Stimulated activated CD8-positive, alpha-beta memory T cell treated with anti-CD3 and anti-CD28 coated beads, Interleukin-4, amount 100 ng/mL, for 1 hour (primary cell): ENCODE data around the gene RABEP1.

Experiments used
- DNase-seq, 2 donors: peaks; one replicate each; pipeline ENCODE4 v3.0.0-alpha.2; 2020; ENCODE audit warnings: low read depth in 2 of 2, low spot score in 1 of 2

RABEP1 gene

GRCh38 chr17:5361426-5361825, 79.3 kb downstream of the RABEP1 start:
- DNase-seq = no peak

GRCh38 chr17:5362162-5362811, 80.2 kb downstream of the RABEP1 start:
- DNase-seq = no peak

GRCh38 chr17:5364156-5364555, 82.1 kb downstream of the RABEP1 start:
- DNase-seq = no peak

DNA sequence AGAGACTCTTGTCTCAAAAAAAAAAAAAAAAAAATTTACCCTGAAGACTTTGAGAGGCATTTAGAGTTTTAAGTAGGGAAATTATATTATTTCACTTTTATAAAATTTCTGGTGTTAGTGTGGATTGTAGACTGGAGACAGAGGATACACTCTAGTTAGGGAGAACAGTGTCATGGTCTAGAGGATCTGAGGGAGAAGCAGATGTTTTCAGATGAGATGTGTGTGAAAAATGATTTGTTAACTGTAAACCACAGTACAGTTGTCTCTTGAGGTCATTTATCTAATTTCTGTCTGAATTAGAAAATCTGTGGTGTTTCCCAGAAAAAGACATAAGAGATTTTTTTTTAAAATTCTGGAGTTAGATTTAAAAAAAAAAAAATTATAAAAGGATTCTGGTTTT, 82.6 kb downstream of the RABEP1 start:
- no peak for DNase-seq

DNA sequence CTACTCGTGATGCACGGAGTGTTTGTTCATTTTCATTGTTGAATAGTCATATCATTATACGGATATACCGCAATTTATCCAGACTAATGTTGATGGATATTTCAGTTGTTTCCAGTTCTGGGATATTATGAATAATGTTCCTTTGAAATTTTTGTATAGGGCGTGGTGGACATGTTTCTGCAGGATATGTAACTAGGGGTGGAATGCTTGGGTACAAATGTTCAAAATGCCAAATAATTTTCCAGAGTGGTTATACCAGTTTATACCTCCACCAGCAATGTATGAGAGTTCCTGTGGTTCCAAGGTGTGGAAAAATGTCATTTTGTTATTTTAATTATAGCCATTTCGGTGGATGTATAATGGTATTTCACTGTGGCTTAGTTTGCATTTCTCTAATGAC, 83.7 kb downstream of the RABEP1 start:
- no peak for DNase-seq

DNA sequence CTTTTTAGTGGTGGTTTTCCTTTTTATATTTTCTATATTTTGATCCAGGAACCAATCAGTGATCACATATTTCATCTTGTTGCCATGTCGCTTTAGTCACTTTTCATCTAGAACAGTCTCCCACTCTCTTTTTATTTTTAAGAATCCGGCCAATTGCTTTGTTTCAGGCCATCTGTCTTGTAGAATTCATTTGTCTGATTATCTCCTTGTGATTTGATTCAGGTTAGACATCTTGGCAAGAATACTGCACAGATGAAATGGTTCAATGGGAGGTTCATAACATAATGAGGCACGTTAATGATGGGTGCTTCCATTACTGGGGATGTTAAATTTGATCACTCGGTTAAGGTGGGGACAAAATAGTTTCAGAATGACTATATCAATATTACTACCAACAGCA, 88.3 kb downstream of the RABEP1 start:
- DNase-seq = no peak

GRCh38 chr17:5373112-5373511, 91.0 kb downstream of the RABEP1 start:
- no peak for DNase-seq

DNA sequence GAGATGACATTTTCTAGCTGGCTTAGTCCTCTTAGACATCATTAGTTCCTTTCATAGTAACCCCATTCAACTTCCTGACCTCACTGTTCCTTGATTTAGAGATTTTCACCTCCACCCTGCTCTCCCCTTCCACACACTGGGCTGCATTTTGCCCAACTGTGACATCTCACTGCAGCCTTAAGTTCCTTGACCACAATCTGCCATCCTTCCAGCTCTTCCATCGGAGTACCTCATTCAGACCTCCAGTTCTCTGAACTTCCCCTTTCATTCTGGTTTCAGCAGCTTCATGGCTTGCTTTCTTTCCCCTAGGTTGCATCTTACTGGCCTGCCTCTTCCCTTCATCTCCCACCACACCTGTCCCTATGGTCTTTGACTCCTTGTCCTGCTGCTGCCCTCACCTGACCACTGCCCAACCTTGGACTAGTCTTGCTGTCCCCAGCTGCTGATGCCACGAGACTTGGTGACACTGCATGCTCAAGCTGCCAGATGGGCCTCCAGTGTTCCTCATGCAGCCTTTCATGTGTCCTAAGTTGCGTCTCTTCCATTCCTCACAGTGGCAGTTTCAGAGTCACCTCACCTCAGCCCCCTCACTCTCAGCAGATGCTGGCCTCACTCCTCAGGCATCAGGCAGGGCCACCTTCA, 96.6 kb downstream of the RABEP1 start:
- DNase-seq = no peak

- no peak for DNase-seq
These were observed 97.4 kb downstream of the RABEP1 start for GRCh38 chr17:5379351-5380107.

DNA sequence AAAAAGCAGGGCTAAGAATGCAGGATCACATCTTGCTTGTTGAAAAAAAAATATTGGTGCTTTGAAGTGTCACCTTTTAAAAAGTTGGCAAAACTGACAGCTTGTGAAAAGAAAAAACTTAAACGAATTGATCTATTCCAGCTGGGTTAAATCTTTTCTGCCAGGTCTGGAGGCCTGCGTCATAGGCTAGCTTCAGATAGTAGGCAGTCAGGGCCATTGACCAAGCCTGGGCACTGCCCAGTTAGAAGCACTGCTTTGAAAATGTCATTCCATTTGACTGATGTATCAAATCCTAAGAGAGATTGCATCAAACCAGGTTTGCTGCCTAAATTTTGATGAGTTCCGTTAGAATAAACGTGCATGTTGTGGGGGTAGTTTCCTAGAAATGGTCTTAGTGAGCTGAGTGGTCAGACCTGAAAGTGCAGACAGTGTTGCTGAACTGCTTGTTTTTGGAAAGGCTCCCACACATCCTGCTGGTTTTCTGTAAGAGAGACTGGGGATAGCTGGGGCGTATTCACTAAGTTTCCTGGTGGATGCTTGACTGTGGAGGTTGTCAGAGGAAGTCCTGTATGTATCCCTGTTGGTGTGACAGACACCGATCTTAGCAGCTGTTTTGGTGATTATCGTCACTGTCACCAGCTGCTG, 98.5 kb downstream of the RABEP1 start:
- DNase-seq = no peak

GRCh38 chr17:5381542-5381941, 99.5 kb downstream of the RABEP1 start:
- DNase-seq = no peak

DNA sequence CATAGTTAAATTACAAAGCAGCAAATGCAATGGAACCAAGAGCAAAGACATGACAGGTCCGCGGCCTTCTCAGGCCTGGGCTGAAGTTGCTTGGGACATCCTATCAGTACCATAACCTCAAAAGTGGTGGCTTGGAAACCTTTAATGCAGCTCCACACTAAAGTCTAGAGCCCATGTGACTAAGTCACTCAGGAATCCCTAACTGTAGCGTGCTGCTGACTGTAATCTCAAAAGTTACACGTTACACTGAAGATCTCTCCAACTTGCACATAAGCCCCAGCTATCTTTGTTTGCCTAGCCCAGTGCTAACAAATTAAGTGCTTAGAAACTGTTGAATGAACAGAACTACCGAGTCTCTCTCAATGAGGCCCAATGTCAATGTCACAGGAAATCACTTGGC, 109.6 kb downstream of the RABEP1 start:
- no peak for DNase-seq

- DNase-seq = no peak
These were observed 114.5 kb downstream of the RABEP1 start for GRCh38 chr17:5396612-5397011.

DNA sequence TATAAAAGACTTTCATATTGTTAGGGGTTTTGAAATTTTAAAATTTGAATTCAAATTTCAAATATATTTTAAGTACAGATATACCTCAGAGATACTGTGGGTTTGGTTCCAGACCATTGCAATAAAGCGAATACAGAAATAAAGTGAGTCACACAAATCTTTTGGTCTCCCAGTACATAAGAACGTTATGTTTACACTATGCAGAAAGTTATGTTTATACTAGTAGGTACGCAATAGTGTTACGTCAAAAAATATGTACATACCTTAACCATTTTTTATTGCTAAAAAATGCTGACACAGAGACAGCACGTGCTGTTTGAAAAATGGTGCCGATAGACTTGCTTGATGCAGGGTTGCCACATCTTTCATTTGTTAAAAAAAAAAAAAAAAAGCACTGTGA, 117.7 kb downstream of the RABEP1 start:
- no peak for DNase-seq

DNA sequence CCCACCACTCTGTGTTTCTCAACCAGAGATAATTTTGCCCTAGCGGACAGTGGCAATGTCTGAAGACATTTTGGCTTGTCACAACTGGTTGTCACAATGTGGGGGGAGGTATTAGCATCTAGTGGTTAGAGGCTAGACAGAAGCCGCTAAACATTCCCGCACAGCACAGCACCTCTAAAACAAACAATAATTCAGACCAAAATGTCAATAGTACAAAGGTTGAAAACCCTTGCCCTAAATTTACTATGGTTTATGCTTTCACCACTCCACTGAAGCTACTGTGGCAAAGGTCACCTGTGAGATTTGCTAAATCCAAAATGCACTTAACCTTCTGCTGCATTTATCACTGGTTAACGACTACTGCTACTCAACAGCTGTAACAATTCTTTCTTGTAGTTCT, 123.3 kb downstream of the RABEP1 start:
- DNase-seq = no peak

DNA sequence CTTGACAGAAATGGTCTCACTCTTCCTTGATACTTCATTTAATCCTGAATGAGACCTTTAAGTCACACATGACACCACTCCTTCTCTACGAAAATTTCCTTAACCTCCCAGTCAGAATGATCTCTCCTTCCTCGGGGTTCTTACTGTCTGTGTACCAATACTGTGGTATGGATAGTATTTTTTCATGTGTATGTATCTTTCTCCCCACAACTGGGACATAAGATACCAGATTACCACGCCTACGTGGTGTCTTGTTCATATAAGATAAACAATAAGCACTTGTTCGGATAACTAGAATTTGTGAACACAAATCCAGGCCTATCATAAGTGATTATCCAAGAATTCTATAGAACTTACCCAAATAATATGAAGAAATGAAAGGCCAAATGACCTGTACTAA, 126.1 kb downstream of the RABEP1 start:
- DNase-seq = no peak

DNA sequence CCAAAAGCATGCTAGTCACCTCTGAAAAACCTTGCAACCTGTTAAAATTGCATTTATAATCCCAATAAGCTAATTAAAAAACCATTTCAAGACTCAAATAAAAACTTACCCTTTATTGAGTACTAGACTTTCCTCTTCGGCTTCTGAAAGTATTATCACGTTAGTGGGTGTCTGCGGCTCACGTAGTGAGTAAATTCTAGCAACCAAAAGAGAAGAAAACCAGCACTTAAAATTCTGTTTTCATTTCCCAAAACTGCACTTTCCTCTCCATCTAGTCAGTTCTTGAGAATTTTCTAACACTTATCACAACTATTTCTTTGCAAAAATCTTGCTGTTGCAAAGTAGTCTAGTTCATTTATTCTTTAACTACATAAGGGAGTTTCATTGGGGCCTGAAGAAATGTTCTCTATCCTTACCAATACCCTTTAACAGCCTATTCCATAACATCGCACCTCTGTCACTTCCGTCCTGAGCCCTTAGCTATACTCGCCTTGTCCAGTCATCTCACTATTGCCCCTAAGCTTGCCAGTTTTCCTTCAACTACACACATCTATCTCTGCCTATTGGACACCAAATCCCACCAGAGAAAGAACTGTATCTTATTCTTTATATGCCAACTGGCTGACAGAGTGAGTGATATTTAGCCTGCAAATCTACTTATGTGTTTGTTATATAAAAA, 128.6 kb downstream of the RABEP1 start:
- no peak for DNase-seq

DNA sequence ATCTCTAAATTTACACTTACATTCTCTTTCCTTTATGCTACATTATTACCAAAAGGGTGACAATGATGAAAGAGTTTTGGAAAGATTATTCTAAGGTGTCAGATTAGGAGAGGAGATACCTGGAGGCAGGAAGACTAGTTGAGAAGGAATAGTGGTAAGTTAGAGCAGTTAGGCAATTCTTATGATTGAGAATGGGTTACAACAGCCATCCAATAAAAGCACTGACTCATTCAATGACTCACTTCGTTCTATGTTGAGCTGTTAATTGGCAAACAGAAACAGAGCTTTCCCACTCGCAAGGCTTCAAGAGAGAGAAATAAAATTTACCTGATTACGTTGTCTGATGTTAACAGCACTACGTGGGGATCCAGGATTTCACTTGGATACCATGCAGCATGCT, 131.6 kb downstream of the RABEP1 start:
- no peak for DNase-seq

- no peak for DNase-seq
These were observed 134.8 kb downstream of the RABEP1 start for GRCh38 chr17:5416901-5417300.

- DNase-seq = peak; percentile 13 to 34
These were observed 136.8 kb downstream of the RABEP1 start for GRCh38 chr17:5418858-5419355.

- DNase-seq = peak; percentile 82 to 93
These were observed 137.4 kb downstream of the RABEP1 start, which contains the start of gene NUP88 for GRCh38 chr17:5419356-5419958. NUP88 (minus strand) TSS chr17:5419662; CDS start chr17:5419650, 12 bp downstream.
